ENCODE data around the gene OGG1.

The OGG1 gene

GRCh38 chr3:9749645-9750555, at the start of gene OGG1:
OGG1 (plus strand) TSS chr3:9749952; CDS start chr3:9750287, 335 bp downstream.
- peak; percentile 97 for DNase-seq (ENCODE audit: low read depth)
- TF ChIP-seq, protein P1, sequence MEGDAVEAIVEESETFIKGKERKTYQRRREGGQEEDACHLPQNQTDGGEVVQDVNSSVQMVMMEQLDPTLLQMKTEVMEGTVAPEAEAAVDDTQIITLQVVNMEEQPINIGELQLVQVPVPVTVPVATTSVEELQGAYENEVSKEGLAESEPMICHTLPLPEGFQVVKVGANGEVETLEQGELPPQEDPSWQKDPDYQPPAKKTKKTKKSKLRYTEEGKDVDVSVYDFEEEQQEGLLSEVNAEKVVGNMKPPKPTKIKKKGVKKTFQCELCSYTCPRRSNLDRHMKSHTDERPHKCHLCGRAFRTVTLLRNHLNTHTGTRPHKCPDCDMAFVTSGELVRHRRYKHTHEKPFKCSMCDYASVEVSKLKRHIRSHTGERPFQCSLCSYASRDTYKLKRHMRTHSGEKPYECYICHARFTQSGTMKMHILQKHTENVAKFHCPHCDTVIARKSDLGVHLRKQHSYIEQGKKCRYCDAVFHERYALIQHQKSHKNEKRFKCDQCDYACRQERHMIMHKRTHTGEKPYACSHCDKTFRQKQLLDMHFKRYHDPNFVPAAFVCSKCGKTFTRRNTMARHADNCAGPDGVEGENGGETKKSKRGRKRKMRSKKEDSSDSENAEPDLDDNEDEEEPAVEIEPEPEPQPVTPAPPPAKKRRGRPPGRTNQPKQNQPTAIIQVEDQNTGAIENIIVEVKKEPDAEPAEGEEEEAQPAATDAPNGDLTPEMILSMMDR (IDR thresholded peaks at IDR 0.05; ENCODE audit: low read depth, low read length, missing control alignments) = no peak
- peak within 1 kb of the TSS; percentile 66 for H3K4me3 ChIP-seq (ENCODE audit: low read depth, low read length)

GRCh38 chr3:9700536-9700935, 49.2 kb upstream of the OGG1 start:
- TF ChIP-seq, protein P1 (IDR thresholded peaks at IDR 0.05; ENCODE audit: low read depth, low read length, missing control alignments) = no peak
- H3K4me3 ChIP-seq (ENCODE audit: low read depth, low read length) = no peak overlapping the region
- no peak for DNase-seq (ENCODE audit: low read depth)

DNA sequence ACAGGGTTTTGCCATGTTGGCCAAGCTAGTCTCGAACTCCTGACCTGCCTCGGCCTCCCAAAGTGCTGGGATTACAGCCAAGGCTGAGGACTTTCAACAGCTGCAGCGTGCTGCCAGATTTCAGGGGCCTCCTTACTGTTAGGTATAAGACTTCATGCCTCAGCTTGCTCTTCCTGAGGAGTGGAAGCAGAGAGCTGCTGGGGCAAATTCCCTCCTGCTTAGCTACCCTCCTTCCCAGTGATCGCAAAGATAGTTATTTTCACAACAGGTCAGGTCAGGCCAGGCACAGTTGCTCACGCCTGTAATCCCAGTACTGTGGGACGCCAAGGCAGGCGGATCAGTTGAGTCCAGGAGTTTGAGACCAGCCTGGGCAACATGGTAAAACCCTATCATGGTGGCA, 48.7 kb upstream of the OGG1 start:
- DNase-seq (ENCODE audit: low read depth) = no peak
- TF ChIP-seq, protein P1 (IDR thresholded peaks at IDR 0.05; ENCODE audit: low read depth, low read length, missing control alignments) = no peak
- no peak overlapping the region for H3K4me3 ChIP-seq (ENCODE audit: low read depth, low read length)

DNA sequence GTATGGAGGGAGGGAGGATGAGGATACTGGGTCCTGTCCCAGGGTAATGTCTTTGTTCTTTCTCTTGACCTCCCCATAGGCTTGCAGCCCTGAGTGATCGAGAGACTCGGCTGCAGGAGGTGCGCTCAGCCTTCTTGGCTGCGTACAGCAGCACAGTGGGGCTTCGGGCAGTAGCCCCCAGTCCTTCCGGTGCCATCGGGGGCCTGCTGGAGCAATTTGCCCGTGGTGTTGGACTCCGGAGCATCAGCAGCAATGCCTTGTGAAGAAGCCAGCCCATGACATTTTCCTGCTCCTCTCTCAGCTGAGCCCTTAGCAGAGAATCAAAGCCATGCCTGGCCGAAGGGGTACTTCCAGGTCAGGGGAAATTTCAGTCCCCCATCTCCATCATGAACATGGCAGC, 48.0 kb upstream of the OGG1 start:
- no peak for DNase-seq (ENCODE audit: low read depth)
- no peak overlapping the region for H3K4me3 ChIP-seq (ENCODE audit: low read depth, low read length)
- TF ChIP-seq, protein P1 (IDR thresholded peaks at IDR 0.05; ENCODE audit: low read depth, low read length, missing control alignments) = no peak

DNA sequence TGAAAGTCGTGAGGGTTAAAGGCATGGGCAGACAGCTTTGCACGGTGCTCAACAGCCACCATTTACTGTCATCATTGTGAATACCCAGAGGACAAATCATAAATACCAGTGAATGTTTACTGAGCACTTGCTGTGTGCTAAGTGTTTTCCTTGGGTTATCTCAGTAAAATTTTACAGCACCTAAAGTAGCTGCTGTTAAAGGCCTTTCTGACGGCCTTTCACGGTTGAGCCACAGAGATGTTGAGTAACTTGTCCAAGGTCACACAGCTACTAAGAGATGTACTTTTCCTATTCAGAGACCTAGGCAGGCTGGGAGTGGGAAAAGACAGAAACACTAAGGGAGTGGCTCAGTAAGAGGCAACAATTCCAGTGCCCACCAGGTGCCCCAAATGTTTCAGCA, 46.5 kb upstream of the OGG1 start:
- no peak overlapping the region for H3K4me3 ChIP-seq (ENCODE audit: low read depth, low read length)
- TF ChIP-seq, protein P1 (IDR thresholded peaks at IDR 0.05; ENCODE audit: low read depth, low read length, missing control alignments) = no peak
- DNase-seq (ENCODE audit: low read depth) = no peak

GRCh38 chr3:9703736-9704346, 45.9 kb upstream of the OGG1 start, which contains the start of gene CPNE9:
CPNE9 (plus strand) TSS chr3:9703833; CDS start chr3:9703997, 164 bp downstream.
- no peak for DNase-seq (ENCODE audit: low read depth)
- no peak within 1 kb of the TSS for H3K4me3 ChIP-seq (ENCODE audit: low read depth, low read length)
- TF ChIP-seq, protein P1 (IDR thresholded peaks at IDR 0.05; ENCODE audit: low read depth, low read length, missing control alignments) = no peak
